PC-9 (cell line): ENCODE measurements around the gene TTC39C.

Experiments used
- CTCF ChIP-seq: fragments of 200-600 bp; sonication (generic); conservative IDR thresholded peaks from 2 replicates; pipeline ENCODE4 v1.6.1; 2017; ENCODE audit warnings: mixed run types, antibody characterized with exemption, mild to moderate bottlenecking, moderate library complexity
- EZH2 ChIP-seq: fragments of 200-600 bp; sonication (generic); IDR thresholded peaks from 2 replicates; pipeline ENCODE4 v1.8.0; 2017; ENCODE audit warnings: antibody characterized with exemption, low read depth

GRCh38 chr18:24031318-24031717, 16.8 kb downstream of the TTC39C start:
- TF ChIP-seq EZH2, result no peak
- TF ChIP-seq CTCF, result no peak
